Activated CD4-positive, alpha-beta T cell treated with anti-CD3 and anti-CD28 coated beads for 36 hours (primary cell): ENCODE measurements around the gene CBLC. TPM values are rescaled to one million over a fixed set of nuclear protein-coding genes. Genes with fewer than 3 reads are reported as not detected.

Experiments used
- ATAC-seq: fragments of 200-7000 bp; cut with Tn5 transposase; one replicate; pipeline ENCODE4 v1.10.0; 2021; ENCODE audit warnings: mild to moderate bottlenecking, moderate library complexity
- CTCF ChIA-PET: fragments of 350-600 bp; sonication (Branson Sonifier 250); formaldehyde crosslinking; loops from one replicate; lab custom pipeline; 2021; ENCODE audit warnings: antibody characterized with exemption; lab: Charles Lee
- POLR2A ChIA-PET: fragments of 350-600 bp; sonication (Branson Sonifier 250); formaldehyde crosslinking; loops from one replicate; lab custom pipeline; 2021; ENCODE audit warnings: antibody characterized with exemption, inconsistent platforms; lab: Charles Lee
- DNase-seq: peaks from one replicate; pipeline ENCODE4 v3.0.0-alpha.2; 2020
- H3K27ac Mint-ChIP-seq: one replicate; pipeline ENCODE4 v1.8.0; 2021; ENCODE audit warnings: mixed read lengths
- H3K27me3 Mint-ChIP-seq: one replicate; pipeline ENCODE4 v1.8.0; 2021; ENCODE audit warnings: mixed read lengths
- H3K36me3 Mint-ChIP-seq: one replicate; pipeline ENCODE4 v1.8.0; 2021; ENCODE audit warnings: low read depth, mixed read lengths
- H3K4me1 Mint-ChIP-seq: one replicate; pipeline ENCODE4 v1.8.0; 2021; ENCODE audit warnings: mixed read lengths
- H3K4me3 Mint-ChIP-seq: one replicate; pipeline ENCODE4 v1.8.0; 2021; ENCODE audit warnings: mild to moderate bottlenecking, moderate library complexity, mixed read lengths
- H3K9me3 Mint-ChIP-seq: one replicate; pipeline ENCODE4 v1.8.0; 2021; ENCODE audit warnings: low read depth, mixed read lengths
- intact Hi-C, 2 experiments: fragments of 100-400 bp; cut with DNase I in 1 of 2; cut with micrococcal nuclease in 1 of 2; formaldehyde crosslinking; loops; one replicate each; pipeline versions ENCODE4 v1.14.2 to v1.15.1; 2022 to 2024; cut with DNase I, micrococcal nuclease
- total RNA-seq, 2 experiments: library from RNA; stranded (reverse); gene quantifications; one replicate each; pipeline ENCODE4 v1.2.3, GENCODE V29; 2021

Gene CBLC
- total RNA-seq, 2 experiments from 2014 or later: not detected

DNA sequence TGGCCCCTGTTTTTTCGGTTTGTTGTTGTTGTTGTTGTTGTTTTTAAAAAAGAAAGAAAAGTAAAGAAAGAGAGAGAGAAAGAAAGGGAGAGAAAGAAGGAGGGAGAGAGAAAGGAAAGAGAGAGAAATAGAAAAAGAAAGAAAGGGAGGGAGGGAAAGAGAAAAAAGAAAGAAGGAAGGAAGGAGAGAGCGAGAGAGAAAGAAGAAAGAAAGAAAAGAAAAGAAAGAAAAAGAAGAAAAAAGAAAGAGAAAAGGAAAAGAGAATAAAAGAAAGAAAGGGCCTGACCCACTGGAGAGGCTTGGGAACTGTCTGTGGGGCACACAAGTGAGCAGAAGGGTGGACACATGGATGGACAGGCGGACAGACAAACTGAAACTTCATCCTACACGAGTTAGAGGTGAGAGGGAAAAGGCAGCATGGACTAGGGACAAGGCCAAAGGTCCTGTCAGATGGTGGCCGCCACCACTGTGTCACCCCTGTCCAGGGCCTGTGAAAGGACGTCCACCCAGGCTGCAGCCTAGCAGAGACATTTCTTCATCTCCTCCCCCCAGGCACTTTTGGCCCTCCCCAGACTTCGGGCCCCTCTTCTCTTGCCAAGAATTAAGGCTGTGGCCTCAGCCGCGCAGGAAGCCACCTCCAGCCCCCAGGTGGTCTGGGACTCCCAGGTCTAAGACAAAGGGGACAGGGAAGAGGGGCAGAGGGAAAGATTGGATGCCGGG lies 22.1 kb downstream of the CBLC start:
- Mint-ChIP-seq H3K4me1 (peaks cover 11% of the 10 kb centered on the region), H3K27me3 (no peaks in the 10 kb centered on the region), H3K27ac (no peak overlapping the region), H3K36me3 (no peaks in the 10 kb centered on the region), H3K4me3 (no peak overlapping the region), H3K9me3 (no peaks in the 10 kb centered on the region)
- CTCF ChIA-PET: interaction anchor here (0.6 to 1.8 kb wide), 2 partner anchors 17 to 218 kb away, joined by 4 to 5 read pairs; no protein-coding TSS in a partner anchor
- intact Hi-C loops: loop anchor here (1.0 kb wide), 2 partner anchors 46 to 152 kb away; no protein-coding TSS in a partner anchor
- DNase-seq (no peak), ATAC-seq (no peak)
- POLR2A ChIA-PET: no interaction called here

DNA sequence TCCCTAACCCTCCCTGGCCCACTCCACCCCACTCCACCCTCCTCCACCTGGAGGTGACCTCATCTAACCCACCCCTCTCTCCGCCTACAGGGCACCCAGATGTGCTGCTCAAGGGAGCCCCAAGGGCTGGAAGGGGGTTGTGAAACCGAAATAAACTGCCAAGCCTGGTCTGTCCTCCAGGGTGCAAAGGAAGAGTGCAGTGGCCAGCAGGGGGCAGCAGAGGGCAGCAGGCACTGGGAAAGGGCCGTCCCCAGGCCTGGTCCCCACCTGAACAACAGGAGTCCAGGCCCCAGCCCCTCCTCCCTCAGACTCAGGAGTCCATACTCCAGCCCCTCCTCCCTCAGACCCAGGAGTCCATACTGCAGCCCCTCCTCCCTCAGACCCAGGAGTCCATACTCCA lies 22.8 kb downstream of the CBLC start:
- Mint-ChIP-seq H3K4me3 (no peak overlapping the region), H3K27ac (no peak overlapping the region), H3K27me3 (no peaks in the 10 kb centered on the region), H3K4me1 (peaks cover 11% of the 10 kb centered on the region), H3K36me3 (no peaks in the 10 kb centered on the region), H3K9me3 (no peaks in the 10 kb centered on the region)
- POLR2A ChIA-PET: no interaction called here
- DNase-seq (peak; percentile 92), ATAC-seq (peak; percentile 98)
- intact Hi-C loops: loop anchor here (1.0 kb wide), 2 partner anchors 45 to 151 kb away; no protein-coding TSS in a partner anchor
- CTCF ChIA-PET: no interaction called here

GRCh38 chr19:44803442-44804428 lies 26.0 kb downstream of the CBLC start:
- ChIA-PET POLR2A (no interaction called here), CTCF (interaction anchor here (0.6 to 2.3 kb wide), 4 partner anchors 20 to 80 kb away, joined by 3 to 11 read pairs (median 6); no protein-coding TSS in a partner anchor)
- Mint-ChIP-seq H3K27me3 (peaks cover 7% of the 10 kb centered on the region), H3K27ac (no peak overlapping the region), H3K9me3 (no peaks in the 10 kb centered on the region), H3K4me3 (no peak overlapping the region), H3K4me1 (peaks cover 1% of the 10 kb centered on the region), H3K36me3 (no peaks in the 10 kb centered on the region)
- DNase-seq (no peak), ATAC-seq (no peak)
- intact Hi-C loops: no loop called here

- Mint-ChIP-seq H3K9me3 (no peaks in the 10 kb centered on the region), H3K27ac (no peak overlapping the region), H3K27me3 (peaks cover 16% of the 10 kb centered on the region), H3K4me3 (no peak overlapping the region), H3K4me1 (peaks cover 4% of the 10 kb centered on the region), H3K36me3 (no peaks in the 10 kb centered on the region)
- no peak for DNase-seq
- intact Hi-C loops: no loop called here
- POLR2A ChIA-PET: no interaction called here
- CTCF ChIA-PET: interaction anchor here (0.6 to 1.3 kb wide), 4 partner anchors 22 to 1620 kb away, joined by 3 to 4 read pairs (median 4); no protein-coding TSS in a partner anchor
- ATAC-seq: no peak
Measured at GRCh38 chr19:44806291-44806690, 28.6 kb downstream of the CBLC start.

GRCh38 chr19:44807162-44807561 lies 29.5 kb downstream of the CBLC start:
- Mint-ChIP-seq H3K9me3 (no peaks in the 10 kb centered on the region), H3K27me3 (peaks cover 22% of the 10 kb centered on the region), H3K27ac (no peak overlapping the region), H3K4me1 (peaks cover 4% of the 10 kb centered on the region), H3K36me3 (no peaks in the 10 kb centered on the region), H3K4me3 (no peak overlapping the region)
- intact Hi-C loops: no loop called here
- CTCF ChIA-PET: interaction anchor here (0.5 to 1.3 kb wide), 5 partner anchors 13 to 83 kb away, joined by 3 to 4 read pairs (median 4); no protein-coding TSS in a partner anchor
- no peak for ATAC-seq
- POLR2A ChIA-PET: no interaction called here
- DNase-seq: no peak

DNA sequence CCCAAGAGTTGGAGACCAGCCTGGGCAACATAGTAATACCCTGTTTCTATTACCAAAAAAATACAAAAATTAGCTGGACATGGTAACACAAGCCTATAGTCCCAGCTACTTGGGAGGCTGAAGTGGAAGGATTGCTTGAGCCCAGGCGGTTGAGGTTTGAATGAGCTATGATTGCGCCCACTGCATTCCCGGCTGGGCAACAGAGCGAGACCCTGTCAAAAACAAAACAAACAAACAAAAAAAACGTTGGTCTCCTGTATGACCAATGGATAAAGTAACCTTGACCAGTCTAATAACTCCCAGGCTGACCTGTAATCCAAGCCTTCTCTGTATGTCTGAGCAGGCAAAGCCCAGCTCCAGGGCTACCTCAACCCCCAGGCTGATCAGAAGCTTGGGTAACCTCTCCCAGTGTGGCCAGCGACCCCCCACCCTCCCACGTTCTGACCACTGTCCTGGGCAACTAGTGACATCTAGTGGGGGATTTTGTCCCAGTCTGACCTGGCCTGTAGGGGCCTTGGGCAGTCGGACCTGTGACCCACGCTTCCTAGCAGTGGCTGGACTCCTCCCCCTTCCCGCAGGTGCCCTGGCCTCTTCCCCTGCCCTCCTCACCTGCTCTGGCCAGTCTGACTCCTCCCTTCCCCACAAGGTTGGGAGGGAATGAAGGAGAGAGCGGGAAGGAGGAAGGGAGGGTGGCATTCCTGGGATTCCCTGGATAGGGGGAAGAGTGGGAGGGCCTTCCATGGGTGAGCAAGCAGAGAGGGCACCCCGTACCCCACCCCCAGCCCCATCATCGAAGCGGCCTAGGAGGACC lies 30.2 kb downstream of the CBLC start:
- ChIA-PET POLR2A (no interaction called here), CTCF (interaction anchor here (0.5 to 1.1 kb wide), 4 partner anchors 12 to 84 kb away, joined by 3 to 4 read pairs (median 4); no protein-coding TSS in a partner anchor)
- intact Hi-C loops: no loop called here
- peaks cover 22% of the 10 kb centered on the region for H3K27me3 Mint-ChIP-seq
- no peaks in the 10 kb centered on the region for H3K36me3 Mint-ChIP-seq
- peaks cover 4% of the 10 kb centered on the region for H3K4me1 Mint-ChIP-seq
- no peak overlapping the region for H3K27ac Mint-ChIP-seq
- H3K9me3 Mint-ChIP-seq: no peaks in the 10 kb centered on the region
- DNase-seq (no peak), ATAC-seq (no peak)
- H3K4me3 Mint-ChIP-seq: no peak overlapping the region

GRCh38 chr19:44808463-44809371 lies 31.0 kb downstream of the CBLC start, which contains the start of gene BCAM:
BCAM (plus strand) TSS chr19:44809103; CDS start chr19:44809125, 22 bp downstream.
- no peak for ATAC-seq
- Mint-ChIP-seq H3K9me3 (no peaks in the 10 kb centered on the region), H3K36me3 (no peaks in the 10 kb centered on the region), H3K27ac (no peak within 1 kb of the TSS), H3K4me1 (peaks cover 4% of the 10 kb centered on the region), H3K4me3 (no peak within 1 kb of the TSS), H3K27me3 (peaks cover 22% of the 10 kb centered on the region)
- ChIA-PET POLR2A (no interaction called here), CTCF (no interaction called here)
- intact Hi-C loops: no loop called here
- no peak for DNase-seq

GRCh38 chr19:44809577-44810233 lies 32.0 kb downstream of the CBLC start:
- ChIA-PET POLR2A (no interaction called here), CTCF (no interaction called here)
- H3K36me3 Mint-ChIP-seq: no peaks in the 10 kb centered on the region
- H3K4me1 Mint-ChIP-seq: peaks cover 4% of the 10 kb centered on the region
- peaks cover 22% of the 10 kb centered on the region for H3K27me3 Mint-ChIP-seq
- ATAC-seq (no peak), DNase-seq (no peak)
- H3K9me3 Mint-ChIP-seq: no peaks in the 10 kb centered on the region
- H3K27ac Mint-ChIP-seq: no peak overlapping the region
- intact Hi-C loops: no loop called here
- H3K4me3 Mint-ChIP-seq: no peak overlapping the region

GRCh38 chr19:44810234-44811121 lies 32.8 kb downstream of the CBLC start:
- ChIA-PET CTCF (no interaction called here), POLR2A (interaction anchor here (0.8 kb wide), 1 partner anchor 293 kb away, joined by 5 read pairs; no protein-coding TSS in a partner anchor)
- intact Hi-C loops: no loop called here
- no peaks in the 10 kb centered on the region for H3K9me3 Mint-ChIP-seq
- no peak overlapping the region for H3K4me3 Mint-ChIP-seq
- DNase-seq (no peak), ATAC-seq (no peak)
- peaks cover 22% of the 10 kb centered on the region for H3K27me3 Mint-ChIP-seq
- H3K36me3 Mint-ChIP-seq: no peaks in the 10 kb centered on the region
- H3K27ac Mint-ChIP-seq: no peak overlapping the region
- peaks cover 4% of the 10 kb centered on the region for H3K4me1 Mint-ChIP-seq
